Measurements from ENCODE around the gene TOM1.

The TOM1 gene

GRCh38 chr22:35325209-35325608 is 25.5 kb downstream of the TOM1 start:
- no peak for DNase-seq

- no peak for DNase-seq
Measured at GRCh38 chr22:35326854-35327562, 27.3 kb downstream of the TOM1 start.

- DNase-seq, result no peak
Measured at GRCh38 chr22:35327690-35328471, 28.2 kb downstream of the TOM1 start.

GRCh38 chr22:35328472-35328885 is 28.8 kb downstream of the TOM1 start:
- DNase-seq, result no peak

GRCh38 chr22:35329114-35329847 is 29.6 kb downstream of the TOM1 start:
- no peak for DNase-seq

GRCh38 chr22:35330258-35330861 is 30.7 kb downstream of the TOM1 start:
- peak in 3 of 4 experiments; percentile 6 to 40 (median 30) for DNase-seq

- DNase-seq, result no peak
Measured at GRCh38 chr22:35332278-35332677, 32.6 kb downstream of the TOM1 start.

- DNase-seq, result no peak
Measured at GRCh38 chr22:35333220-35333619, 33.5 kb downstream of the TOM1 start.

- peak in 1 of 4 experiments; percentile 4 for DNase-seq
Measured at GRCh38 chr22:35334004-35334403, 34.3 kb downstream of the TOM1 start.

- DNase-seq, result no peak
Measured at GRCh38 chr22:35335468-35335867, 35.8 kb downstream of the TOM1 start.

- no peak for DNase-seq
Measured at GRCh38 chr22:35335936-35336781, 36.5 kb downstream of the TOM1 start.

- DNase-seq, result no peak
Measured at GRCh38 chr22:35337932-35338331, 38.2 kb downstream of the TOM1 start.

GRCh38 chr22:35341090-35341874 is 41.6 kb downstream of the TOM1 start:
- DNase-seq, result no peak

- no peak for DNase-seq
Measured at GRCh38 chr22:35342390-35342789, 42.7 kb downstream of the TOM1 start.

GRCh38 chr22:35343664-35344550 is 44.2 kb downstream of the TOM1 start:
- no peak for DNase-seq

GRCh38 chr22:35344956-35345690 is 45.4 kb downstream of the TOM1 start:
- DNase-seq, result no peak

GRCh38 chr22:35345808-35346505 is 46.3 kb downstream of the TOM1 start:
- DNase-seq, result no peak

GRCh38 chr22:35346596-35347220 is 47.0 kb downstream of the TOM1 start:
- DNase-seq, result no peak
